ENCODE data around the gene IPO11.

- TF ChIP-seq CTCF (conservative IDR thresholded peaks at IDR 0.05; ENCODE audit: low read length): no peak
- TF ChIP-seq EZH2phosphoT487 (IDR thresholded peaks at IDR 0.05; ENCODE audit: borderline replicate concordance): no peak
These were observed 214.6 kb downstream of the IPO11 start for GRCh38 chr5:62627121-62627520.

All from Loucy (cell line).